GM18499 (cell line): ENCODE measurements around the gene FOXK1.
"Not testable (repeated sequence)": the region's sequence is repeated elsewhere in the genome, so short reads cannot be mapped to it uniquely, and the experiment has no call there.

Source experiments
- ATAC-seq: cut with Tn5 transposase; IDR thresholded peaks from one replicate; pipeline ENCODE4 v1.9.1; 2021; ENCODE audit warnings: moderate number of reproducible peaks; ENCODE audit not compliant: insufficient read depth, unreplicated experiment

Gene FOXK1

DNA sequence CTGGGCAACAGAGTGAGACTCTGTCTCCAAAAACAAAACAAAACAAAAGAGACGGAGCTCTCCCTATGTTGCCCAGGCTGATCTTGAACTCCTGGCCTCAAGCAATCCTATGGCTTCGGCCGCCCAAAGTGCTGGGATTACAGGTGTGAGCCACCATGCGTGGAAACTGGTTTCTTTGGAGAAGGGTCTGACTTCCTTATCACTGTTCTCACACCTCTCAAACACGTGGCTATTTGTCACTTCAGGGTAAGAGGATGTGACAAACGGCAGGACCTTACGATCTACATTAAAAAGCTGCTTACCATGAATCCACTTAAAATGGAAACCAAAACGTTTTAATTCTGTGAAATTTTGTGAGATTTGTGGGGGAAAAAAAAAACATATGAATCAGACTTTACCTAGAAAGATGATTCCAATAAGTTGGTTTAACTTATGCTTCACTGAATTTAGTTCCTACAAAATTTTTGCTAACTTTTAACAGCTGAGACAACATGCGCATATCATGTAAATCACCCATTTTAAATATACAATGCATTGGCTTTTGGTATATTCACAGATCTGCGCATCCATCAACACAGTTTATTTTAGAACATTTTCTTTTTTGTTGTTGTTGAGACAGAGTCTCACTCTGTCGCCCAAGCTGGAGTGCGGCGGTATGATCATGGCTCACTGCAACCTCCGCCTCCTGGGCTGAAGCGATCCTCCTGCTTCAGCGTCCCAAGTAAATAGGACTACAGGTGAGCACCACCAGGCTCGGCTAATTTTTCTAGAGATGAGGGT is 18.7 kb upstream of the FOXK1 start:
- no peak for ATAC-seq

DNA sequence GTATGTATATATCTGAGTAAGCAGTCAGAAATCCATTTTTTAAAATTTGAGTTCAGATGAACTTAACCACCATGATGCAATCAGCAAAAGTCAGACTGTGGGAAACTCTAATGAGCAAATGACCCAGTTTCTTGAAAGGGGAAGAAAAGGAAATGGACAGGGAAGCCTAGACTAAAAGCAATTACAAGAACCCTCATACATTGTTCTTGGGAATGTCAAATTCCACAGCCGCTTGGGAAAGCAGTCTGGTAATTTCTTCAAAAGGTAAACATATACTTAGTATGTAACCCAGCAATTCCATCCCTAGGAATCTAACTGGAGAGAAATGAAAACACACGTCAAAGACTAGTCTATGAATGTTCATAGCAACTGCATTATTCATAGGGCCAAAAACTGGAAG is 16.4 kb upstream of the FOXK1 start:
- no peak for ATAC-seq

GRCh38 chr7:4667776-4668509 is 14.2 kb upstream of the FOXK1 start:
- ATAC-seq, result no peak

DNA sequence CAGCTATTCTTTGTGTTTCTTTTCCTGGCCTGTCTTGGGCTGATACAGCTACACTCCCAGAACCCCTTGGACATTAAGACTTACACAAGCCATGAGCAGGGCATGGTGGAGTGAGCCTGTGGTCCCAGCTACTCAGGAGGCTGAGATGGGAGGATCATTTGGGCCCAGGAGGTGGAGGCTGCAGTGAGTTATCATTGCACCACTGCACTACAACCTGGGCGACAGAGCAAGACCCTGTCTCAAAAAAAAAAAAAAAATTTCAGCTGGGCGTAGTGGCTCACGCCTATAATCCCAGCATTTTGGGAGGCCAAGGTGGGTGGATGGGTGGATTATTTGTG is 13.6 kb upstream of the FOXK1 start:
- no peak for ATAC-seq

DNA sequence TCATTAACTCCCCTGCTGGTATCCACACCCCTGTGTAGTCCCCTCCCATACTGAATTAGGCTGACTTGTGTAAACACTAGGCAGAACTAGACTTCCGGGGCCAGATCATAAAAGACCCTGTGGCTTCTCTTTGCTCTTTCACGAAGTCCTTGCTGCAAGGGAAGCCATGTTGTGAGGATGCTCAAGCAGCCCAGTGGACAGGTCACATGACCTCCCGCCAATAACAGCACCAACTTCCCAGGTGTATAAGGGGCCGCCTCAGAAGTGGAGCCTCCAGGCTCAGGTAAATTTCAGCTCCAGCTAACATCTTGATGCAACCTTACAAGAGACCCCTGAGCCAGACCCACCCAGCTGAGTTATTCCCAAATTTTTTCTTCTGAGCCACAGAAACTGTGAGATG is 11.3 kb upstream of the FOXK1 start:
- ATAC-seq, result no peak

GRCh38 chr7:4675771-4676367 is 6.2 kb upstream of the FOXK1 start:
- ATAC-seq, result no peak

GRCh38 chr7:4677518-4677917 is 4.6 kb upstream of the FOXK1 start:
- not testable (repeated sequence) for ATAC-seq

DNA sequence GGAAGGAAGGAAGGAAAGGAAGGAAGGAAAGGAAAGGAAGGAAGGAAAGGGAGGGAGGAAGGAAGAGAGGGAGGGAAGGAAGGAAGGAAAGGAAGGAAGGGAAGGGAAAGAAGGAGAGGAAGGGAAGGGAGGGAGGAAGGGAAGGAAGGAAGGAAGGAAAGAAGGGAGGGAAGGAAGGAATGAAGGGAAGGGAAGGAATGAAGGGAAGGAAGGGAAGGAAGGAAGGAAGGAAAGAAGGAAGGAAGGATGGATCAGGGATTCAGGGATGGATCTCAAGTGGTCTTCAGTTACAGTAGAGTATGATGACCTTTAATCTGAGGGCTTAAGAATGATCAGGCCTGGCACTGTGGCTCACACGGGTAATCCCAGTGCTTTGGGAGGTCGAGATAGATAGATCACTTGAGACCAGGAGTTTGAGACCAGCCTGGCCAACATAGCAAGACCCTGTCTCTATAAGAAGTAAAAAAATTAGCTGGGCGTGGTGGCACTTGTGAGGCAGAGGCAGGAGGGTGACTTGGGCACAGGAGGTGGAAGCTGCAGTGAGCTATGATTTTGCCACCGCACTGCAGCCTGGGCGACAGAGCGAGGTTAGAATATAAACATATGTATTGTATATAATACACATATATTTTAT is 760 bp upstream of the FOXK1 start:
- ATAC-seq, result no peak

DNA sequence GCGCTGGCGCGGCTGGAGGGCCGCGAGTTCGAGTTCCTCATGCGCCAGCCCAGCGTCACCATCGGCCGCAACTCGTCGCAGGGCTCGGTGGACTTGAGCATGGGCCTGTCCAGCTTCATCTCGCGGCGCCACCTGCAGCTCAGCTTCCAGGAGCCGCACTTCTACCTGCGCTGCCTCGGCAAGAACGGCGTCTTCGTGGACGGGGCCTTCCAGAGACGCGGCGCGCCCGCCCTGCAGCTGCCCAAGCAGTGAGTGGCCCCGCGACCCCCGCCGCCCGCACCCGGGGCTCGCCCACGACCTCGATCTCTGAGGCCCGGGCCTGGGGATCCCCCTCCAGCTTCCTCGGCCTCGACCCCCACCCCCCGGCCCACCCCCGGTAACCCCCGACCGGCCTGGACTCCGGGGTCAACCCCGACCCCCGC is 537 bp downstream of the FOXK1 start:
- no peak for ATAC-seq

DNA sequence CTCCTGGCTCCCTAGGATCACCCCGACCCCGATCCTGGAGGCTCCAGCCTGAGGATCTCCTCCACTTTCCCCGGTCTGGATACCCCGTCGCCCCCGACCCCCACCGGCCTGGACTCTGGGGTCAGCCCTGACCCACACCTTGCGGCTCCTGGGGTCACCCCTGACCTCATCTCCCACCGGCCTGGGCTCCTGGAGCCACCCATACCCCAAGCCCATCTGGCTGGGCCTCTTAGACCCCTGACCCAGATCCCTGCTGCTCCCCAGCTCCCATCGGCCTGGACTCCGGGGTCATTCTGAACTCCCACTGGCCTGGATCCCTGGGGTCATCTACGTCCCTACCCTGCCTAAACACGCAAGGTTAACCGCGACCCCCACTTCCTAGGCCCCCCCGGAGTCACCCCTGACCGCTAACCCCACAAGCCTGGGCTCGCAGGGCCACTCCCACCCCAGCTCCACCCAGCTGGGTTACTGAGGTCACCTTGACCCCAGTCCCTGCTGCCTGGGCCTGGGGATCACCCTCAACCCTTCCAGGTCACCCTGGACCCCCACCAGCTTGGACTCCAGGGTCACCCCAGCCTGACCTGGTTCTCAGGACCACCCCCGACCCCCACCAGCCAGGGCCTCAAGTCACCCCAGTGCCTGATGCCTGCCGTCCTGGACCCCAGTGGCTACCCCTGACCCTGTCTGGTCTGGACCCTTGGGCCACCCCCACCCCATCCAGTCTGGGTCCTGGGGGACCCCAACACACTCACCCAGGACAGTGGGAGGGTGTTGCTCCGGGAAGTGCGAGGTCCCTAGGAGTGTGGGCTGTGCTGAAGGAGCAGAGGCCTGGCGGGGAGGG is 1.2 kb downstream of the FOXK1 start:
- ATAC-seq, result no peak

DNA sequence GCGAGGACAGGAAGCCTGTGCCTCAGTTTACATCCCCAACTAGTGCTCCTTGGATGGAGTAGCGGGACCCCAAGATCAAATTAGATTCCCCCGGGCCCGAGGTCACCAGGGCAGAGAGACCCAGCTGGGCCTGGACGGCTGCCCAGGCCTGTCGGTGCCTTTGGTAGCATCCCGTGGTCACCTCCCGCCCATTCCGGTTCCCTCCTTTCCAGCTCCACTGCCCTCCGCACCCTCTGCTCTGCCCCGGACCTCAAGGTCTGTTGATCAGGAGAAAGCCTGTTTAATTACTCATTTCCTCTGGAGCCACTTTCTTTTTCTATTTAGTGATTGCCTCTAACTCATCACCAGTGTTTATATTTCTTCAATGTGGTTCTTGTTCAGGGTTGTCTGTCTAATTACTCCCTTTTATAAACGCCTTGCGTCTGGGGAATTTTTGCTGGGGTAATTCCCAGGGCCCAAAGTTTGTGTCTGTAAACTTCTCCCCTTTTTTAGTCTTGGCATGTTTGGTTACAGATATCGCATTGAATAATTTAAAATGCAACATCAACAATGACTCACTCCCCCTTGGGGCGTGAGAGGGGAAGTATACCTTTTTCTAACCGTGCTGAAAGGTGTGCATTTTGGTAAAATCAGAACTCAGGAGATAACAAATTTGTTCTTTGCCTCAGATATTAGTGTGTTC is 1.9 kb downstream of the FOXK1 start:
- ATAC-seq, result no peak

DNA sequence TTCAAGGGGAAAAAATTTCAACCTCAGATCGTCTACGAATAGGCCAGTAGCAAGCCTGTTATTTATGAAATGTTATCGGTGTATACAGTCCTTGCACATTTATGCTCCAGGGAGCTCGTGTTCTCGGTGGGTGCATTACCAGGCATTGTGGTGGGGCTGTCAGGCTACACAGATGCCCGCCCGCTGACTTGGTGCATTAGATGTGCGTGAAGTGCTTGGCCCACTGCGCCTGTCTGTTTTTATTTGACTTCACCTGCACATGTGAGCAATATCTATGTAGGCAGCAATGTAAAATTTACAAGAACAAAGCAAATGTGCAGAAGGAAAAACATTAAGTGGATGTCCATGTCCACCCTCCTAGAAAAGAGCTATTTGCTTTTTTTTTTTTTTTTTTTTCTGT is 2.8 kb downstream of the FOXK1 start:
- ATAC-seq, result no peak

DNA sequence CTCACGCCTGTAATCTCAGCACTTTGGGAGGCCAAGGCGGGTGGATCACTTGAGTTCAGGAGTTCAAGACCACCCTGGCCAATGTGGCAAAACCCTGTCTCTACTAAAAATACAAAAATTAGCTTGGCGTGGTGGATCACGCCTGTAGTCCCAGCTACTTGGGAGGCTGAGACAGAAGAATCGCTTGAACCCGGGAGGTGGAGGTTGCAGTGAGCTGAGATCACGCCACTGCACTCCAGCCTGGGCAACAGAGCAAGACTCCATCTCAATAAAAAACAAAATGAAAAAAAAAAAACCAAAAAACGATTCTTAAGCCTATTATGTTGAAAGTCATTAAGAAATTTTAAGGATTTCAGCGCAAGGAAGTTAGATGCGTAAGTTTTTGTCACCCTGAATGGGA is 3.6 kb downstream of the FOXK1 start:
- not testable (repeated sequence) for ATAC-seq

DNA sequence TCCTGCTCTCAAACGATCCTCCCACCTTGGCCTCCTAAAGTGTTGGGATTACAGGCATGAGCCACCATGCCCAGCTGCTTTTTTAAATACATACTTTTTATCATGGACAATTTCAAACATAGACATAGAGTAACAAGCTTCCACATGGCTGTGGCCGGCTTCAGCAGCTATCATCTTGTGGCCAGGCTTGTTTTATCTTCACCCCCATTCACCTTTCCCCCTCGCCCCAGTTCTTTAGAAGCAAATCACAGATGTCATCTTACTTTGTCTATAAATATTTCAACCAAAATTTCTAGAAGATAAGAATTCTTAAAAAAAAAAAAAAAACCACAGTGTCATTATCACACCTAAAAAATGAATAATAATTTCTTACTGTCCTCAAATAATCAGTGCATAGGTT is 5.9 kb downstream of the FOXK1 start:
- no peak for ATAC-seq

- no peak for ATAC-seq
These were observed 7.1 kb downstream of the FOXK1 start for GRCh38 chr7:4689151-4689550.

DNA sequence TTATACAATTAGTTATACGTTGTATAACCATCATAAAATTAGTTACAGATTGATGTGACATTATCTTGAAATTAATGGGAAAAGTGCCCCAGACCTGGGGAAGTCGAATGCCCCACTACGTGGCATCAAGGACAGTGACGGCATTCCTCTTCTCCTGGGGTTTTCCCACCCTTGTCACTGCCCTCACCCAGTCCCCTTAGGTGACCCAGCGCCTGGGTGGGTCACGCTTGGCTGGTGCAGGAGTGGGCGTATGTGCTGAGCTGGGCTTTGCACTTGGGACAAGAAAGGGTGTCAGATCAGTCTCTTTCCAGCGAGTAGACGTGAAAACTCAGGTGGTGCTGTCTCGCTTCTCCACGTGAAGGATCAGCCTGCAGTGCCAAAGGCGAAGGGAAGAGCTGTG is 7.6 kb downstream of the FOXK1 start:
- ATAC-seq, result no peak

- ATAC-seq, result no peak
These were observed 9.1 kb downstream of the FOXK1 start for GRCh38 chr7:4690953-4691856.

GRCh38 chr7:4692055-4692454 is 10.0 kb downstream of the FOXK1 start:
- ATAC-seq, result no peak

GRCh38 chr7:4692622-4693021 is 10.5 kb downstream of the FOXK1 start:
- not testable (repeated sequence) for ATAC-seq
